GDM1 (cell line): ENCODE results near the gene DNAJA4.

Experiments used
- DNase-seq: peaks from one replicate; lab custom pipeline; 2025; lab: John Stamatoyannopoulos, UW

Gene DNAJA4

GRCh38 chr15:78315686-78316282 is 51.4 kb downstream of the DNAJA4 start:
- peak; percentile 49 for DNase-seq

DNA sequence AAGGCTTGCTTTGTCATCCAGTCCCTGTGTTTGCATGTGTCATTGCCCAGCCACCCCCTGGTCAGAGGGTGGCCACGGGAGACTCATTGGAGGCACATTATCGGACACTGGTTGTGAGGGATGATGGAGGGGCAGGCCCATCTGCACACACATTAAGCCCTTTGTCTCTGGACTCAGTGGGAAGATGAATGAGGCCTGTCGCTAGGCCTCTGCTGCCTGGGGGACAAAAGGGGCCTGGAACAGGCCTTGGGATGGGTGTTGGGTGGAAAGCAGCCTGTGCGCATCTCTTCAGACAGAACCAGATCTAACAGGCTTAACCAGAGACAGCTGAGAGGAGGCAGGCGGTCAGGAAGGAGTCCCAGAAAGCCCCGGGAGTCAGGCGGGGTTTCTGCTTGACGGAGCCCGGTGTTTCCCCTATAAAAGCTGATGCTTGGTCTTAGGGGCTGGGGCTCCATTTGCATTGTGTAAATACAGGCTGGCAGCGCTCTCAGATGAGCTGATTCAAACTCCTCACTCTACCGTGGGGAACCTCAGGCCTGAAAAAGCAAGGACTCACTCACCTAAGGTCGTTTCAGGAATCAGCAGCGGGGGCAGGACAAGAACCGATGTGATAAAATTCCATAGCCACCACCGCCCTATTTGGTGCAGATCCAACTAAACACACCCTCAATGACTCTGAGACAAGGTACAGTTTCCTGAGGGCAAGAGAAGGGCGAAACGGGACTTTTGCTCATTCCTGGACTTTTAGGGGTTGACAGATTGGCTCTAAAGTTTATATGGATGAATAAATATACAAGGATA is 52.1 kb downstream of the DNAJA4 start:
- DNase-seq = no peak

GRCh38 chr15:78317145-78317836 is 52.9 kb downstream of the DNAJA4 start:
- DNase-seq = no peak

GRCh38 chr15:78319588-78319987 is 55.2 kb downstream of the DNAJA4 start:
- no peak for DNase-seq

DNA sequence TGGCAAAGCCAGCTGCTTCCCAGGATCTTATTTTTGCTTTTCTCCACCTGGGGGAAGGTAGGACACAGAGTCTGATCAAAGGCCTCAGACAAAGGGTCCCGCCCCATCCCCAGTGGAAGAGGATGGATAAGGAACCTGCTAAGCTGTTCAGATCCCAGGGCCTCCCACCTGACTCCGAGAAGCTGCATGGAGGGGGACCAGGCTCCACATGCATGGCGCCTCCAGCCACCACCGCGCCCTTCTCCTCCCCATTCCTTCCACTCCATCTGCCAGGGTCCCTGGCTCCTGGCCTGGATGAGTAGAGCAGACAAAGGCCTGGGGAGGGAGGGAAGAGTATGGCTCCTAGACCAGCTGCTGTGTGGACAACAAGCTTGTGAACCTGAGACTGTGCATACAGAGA is 55.8 kb downstream of the DNAJA4 start:
- DNase-seq = no peak

GRCh38 chr15:78321041-78321570 is 56.7 kb downstream of the DNAJA4 start:
- DNase-seq = no peak

GRCh38 chr15:78321786-78322185 is 57.4 kb downstream of the DNAJA4 start:
- no peak for DNase-seq

- DNase-seq = no peak
Measured at GRCh38 chr15:78322243-78322642, 57.9 kb downstream of the DNAJA4 start.

DNA sequence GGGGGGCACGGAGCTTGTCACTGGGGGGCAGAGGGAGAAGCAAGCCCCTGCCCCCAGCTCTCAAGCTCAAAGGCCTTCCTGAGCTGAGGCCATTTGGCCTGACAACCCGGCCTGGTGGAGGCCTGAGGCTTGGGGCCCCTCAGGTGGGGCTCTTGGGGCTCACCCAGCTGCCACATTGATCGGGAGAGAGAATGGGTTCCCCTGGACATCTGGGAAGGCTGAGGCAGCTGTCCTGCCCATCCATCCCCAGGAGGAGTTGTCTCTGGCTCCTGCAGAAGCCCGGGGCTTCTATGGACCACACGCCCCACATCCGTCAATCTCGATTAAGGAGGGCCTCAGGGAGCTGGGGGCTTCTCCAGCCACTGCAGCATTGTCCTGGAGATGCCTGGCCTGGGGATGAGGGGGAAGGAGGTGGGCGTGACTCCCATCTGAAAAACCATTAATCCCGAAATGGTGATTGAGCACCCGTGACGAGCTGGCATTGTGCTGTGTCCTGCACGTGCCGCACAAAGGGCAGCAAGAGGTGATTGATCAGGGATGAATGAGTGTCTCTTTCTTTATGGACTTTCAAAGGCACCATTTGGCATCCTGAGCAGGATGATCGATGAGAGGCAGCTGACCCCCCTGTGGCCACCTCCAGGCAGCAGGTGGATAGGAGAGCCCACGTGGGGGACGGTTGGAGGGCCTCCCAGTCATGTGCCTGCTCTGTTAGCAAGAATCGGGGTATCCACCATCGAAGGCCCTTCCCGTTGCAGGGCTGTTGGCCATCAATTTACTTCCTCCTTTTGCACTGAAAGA is 58.6 kb downstream of the DNAJA4 start:
- no peak for DNase-seq

DNA sequence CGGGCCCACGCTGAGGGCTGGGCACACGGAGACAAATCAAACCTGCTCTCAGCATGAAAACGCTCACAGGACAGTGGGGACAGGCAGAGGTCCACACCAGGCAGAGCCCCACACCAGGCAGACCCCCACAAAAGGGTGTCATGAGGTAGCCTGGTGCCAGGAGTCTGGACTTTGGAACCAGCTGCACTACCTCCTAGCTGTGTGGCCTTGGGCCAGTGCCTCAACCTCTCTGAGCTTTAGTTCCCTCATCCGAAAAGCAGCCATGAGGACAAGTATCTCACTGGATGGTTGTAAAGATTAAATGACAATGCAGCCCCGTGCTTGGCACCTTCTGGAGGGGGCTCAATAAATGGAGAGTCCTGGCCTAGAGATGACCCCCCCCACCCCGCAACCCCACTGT is 59.3 kb downstream of the DNAJA4 start:
- DNase-seq = no peak

DNA sequence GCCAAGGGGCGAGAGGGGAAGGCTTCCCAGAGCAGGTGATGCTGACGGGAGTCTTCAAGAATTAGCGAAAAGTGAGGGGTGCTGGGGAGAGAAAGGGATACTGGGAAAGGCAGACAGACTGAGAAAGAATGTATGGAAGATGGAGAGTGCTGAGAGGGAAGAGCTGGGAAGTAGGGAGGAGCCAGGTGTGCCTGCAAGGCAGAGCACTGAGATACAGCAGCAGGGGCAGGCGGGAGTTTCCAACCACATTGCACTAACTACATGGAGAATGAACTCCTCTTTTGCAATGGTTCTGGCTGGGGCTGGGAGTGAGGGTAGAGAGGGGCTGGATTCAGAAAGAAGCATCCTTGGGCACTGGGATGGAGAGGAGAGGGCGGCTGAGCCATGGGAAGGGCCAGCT is 59.8 kb downstream of the DNAJA4 start:
- no peak for DNase-seq

GRCh38 chr15:78325092-78325843 is 60.9 kb downstream of the DNAJA4 start:
- no peak for DNase-seq

DNA sequence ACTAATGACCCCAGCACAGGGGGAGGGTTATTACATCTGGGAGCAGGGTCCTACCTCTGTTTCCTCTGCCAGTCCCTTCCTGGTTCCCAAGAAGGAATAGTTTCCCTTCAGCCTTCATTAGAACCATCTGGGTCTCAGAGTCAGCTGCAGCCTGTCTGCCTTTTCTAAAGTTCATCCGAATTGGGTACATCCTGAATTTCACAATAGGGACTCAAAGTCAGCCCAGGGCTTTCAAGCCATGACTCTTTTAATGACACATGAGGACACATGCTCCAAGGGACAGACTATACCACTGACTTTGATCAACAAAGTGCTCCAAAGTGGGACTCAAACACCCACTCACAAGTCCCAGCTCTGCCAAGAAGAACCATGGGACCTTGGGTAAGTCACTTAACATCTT is 63.1 kb downstream of the DNAJA4 start:
- no peak for DNase-seq

DNA sequence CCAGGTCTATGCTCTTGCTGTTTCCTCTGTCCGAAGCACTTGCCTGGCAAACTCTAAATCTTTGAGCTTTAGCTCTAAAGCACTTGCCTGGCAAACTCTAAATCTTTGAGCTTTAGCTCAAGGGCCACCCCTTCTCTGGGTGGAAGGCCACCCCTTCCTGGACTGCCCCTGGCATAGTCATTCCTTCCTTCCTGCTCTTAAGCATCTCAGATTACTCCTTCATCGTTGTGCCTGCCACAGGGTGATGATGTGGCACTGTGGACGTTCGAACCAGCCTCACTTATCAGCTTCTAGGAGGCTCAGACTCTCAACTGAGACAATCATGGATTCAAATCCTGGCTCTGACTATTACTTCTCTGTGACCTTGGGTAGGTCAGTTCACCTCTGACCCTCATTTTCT is 65.3 kb downstream of the DNAJA4 start:
- DNase-seq = no peak
